Lung (tissue), 12 donors: Measurements from ENCODE around the gene PTPN21. TPM values are rescaled to one million over a fixed set of nuclear protein-coding genes. Genes with fewer than 3 reads are reported as not detected.

Experiments used
- ATAC-seq: fragments of 200-7000 bp; cut with Tn5 transposase; one replicate; pipeline ENCODE4 v1.9.1; 2020; ENCODE audit warnings: moderate number of reproducible peaks; ENCODE audit not compliant: insufficient read depth, low FRiP score
- DNase-seq, 3 donors: peaks; one replicate each; pipeline ENCODE4 v3.0.0-alpha.2; 2013 to 2017
- H3K27ac ChIP-seq, 2 donors: one replicate each; pipeline ENCODE4 v1.5.1; 2013; ENCODE audit warnings: mild to moderate bottlenecking in 2 of 2, moderate library complexity in 2 of 2, control low read depth in 1 of 2, inconsistent platforms in 1 of 2, low read depth in 1 of 2, low read length in 1 of 2
- H3K27me3 ChIP-seq, 3 donors: one replicate each; pipeline ENCODE4 v1.5.1; 2013; ENCODE audit warnings: low read length in 2 of 3; ENCODE audit not compliant: control insufficient read depth in 3 of 3, insufficient read depth in 3 of 3
- H3K36me3 ChIP-seq, 4 donors: one replicate each; pipeline ENCODE4 v1.5.1; 2013; ENCODE audit warnings: low read length in 4 of 4, mild to moderate bottlenecking in 1 of 4, moderate library complexity in 1 of 4; ENCODE audit not compliant: control insufficient read depth in 4 of 4, insufficient read depth in 4 of 4
- H3K4me1 ChIP-seq, 5 donors: one replicate each; pipeline ENCODE4 v1.5.1; 2013; ENCODE audit warnings: low read length in 5 of 5, mild to moderate bottlenecking in 2 of 5, moderate library complexity in 1 of 5; ENCODE audit not compliant: control insufficient read depth in 5 of 5, insufficient read depth in 5 of 5
- H3K4me3 ChIP-seq: one replicate; pipeline ENCODE4 v1.5.1; 2013; ENCODE audit warnings: mild to moderate bottlenecking, control low read depth, moderate library complexity
- H3K9ac ChIP-seq, 2 donors: one replicate each; pipeline ENCODE4 v1.5.1; 2013; ENCODE audit warnings: low read length in 2 of 2, control low read depth in 1 of 2; ENCODE audit not compliant: insufficient read depth in 1 of 2
- H3K9me3 ChIP-seq, 4 donors: one replicate each; pipeline ENCODE4 v1.5.1; 2013; ENCODE audit warnings: low read length in 3 of 4, mild to moderate bottlenecking in 1 of 4, moderate library complexity in 1 of 4; ENCODE audit not compliant: control insufficient read depth in 4 of 4, insufficient read depth in 3 of 4
- CTCF ChIP-seq: IDR thresholded peaks from 2 replicates; pipeline ENCODE4 v1.5.1; 2012; ENCODE audit warnings: mild to moderate bottlenecking; ENCODE audit errors: control extremely low read depth, extremely low read depth
- WGBS, 2 donors: extraction: QIAGEN DNeasy Blood & Tissue Kit; methylation state at CpG; one replicate each; pipeline ENCODE4 v1.1.7; 2013; 5-methylcytosine and 5-hydroxymethylcytosine counted together
- polyA plus RNA-seq, 2 donors: library from polyadenylated mRNA; stranded (reverse); fragments of 200-250 nt; gene quantifications; one replicate each; pipeline ENCODE4 v1.2.1, GENCODE V29; 2013
- total RNA-seq, 2 donors: library from RNA; depleted of rRNA in 1 of 2; stranded (reverse); fragments of >200 nt in 1 of 2; gene quantifications; one replicate each; pipeline ENCODE4 v1.2.1, GENCODE V29; 2014 to 2021
- donor health status: control.
- donor health status: control.
- donor health status: Bipolar disorder and iron deficiency.
- donor health status: healthy.
- donor health status: DM: yes; HTN: yes; CAD: no.

The PTPN21 gene
- total and polyA plus RNA-seq, 4 donors = 8.2 to 39.3 (median 20.2) TPM

GRCh38 chr14:88493392-88494185 is 61.2 kb downstream of the PTPN21 start:
- H3K9me3 ChIP-seq = no peaks in the 10 kb centered on the region
- H3K4me3 ChIP-seq = no peak overlapping the region
- H3K27me3 ChIP-seq = no peaks in the 10 kb centered on the region
- no peak overlapping the region for H3K27ac ChIP-seq
- H3K36me3 ChIP-seq = peaks cover 7 to 21% (median 14%) of the 10 kb centered on the region in 4 donors
- DNase-seq (no peak), ATAC-seq (no peak)
- 82 to 87% methylated on average over 6 of the region's 6 CpGs for WGBS, 2 donors
- no peak for TF ChIP-seq CTCF
- H3K4me1 ChIP-seq = no peaks in the 10 kb centered on the region
- H3K9ac ChIP-seq = no peak overlapping the region

GRCh38 chr14:88492272-88493089 is 62.3 kb downstream of the PTPN21 start:
- Histone ChIP-seq H3K9me3 (no peaks in the 10 kb centered on the region), H3K27ac (no peak overlapping the region), H3K36me3 (peaks cover 11 to 21% (median 14%) of the 10 kb centered on the region in 4 donors), H3K4me3 (no peak overlapping the region), H3K27me3 (no peaks in the 10 kb centered on the region), H3K9ac (no peak overlapping the region), H3K4me1 (no peaks in the 10 kb centered on the region)
- peak; percentile 68 to 81 (median 79) for DNase-seq
- peak; percentile 82 for ATAC-seq
- 49 to 55% methylated on average over 12 of the region's 12 CpGs for WGBS, 2 donors
- peak; percentile 76 for TF ChIP-seq CTCF

- no peak for TF ChIP-seq CTCF
- no peaks in the 10 kb centered on the region for H3K27me3 ChIP-seq
- WGBS, 2 donors = 94 to 97% methylated on average over 6 of the region's 6 CpGs
- no peaks in the 10 kb centered on the region for H3K4me1 ChIP-seq
- no peak overlapping the region for H3K27ac ChIP-seq
- no peak overlapping the region for H3K4me3 ChIP-seq
- no peak overlapping the region for H3K9ac ChIP-seq
- H3K9me3 ChIP-seq = no peaks in the 10 kb centered on the region
- no peak for ATAC-seq
- no peak for DNase-seq
- peaks cover 3 to 18% (median 14%) of the 10 kb centered on the region in 4 donors for H3K36me3 ChIP-seq
Observed at GRCh38 chr14:88490168-88490567, 64.6 kb downstream of the PTPN21 start.
